Measurements from ENCODE around the gene CCNI.

GRCh38 chr4:76997532-76997931 is 78.3 kb downstream of the CCNI start:
- TF ChIP-seq, protein P1, sequence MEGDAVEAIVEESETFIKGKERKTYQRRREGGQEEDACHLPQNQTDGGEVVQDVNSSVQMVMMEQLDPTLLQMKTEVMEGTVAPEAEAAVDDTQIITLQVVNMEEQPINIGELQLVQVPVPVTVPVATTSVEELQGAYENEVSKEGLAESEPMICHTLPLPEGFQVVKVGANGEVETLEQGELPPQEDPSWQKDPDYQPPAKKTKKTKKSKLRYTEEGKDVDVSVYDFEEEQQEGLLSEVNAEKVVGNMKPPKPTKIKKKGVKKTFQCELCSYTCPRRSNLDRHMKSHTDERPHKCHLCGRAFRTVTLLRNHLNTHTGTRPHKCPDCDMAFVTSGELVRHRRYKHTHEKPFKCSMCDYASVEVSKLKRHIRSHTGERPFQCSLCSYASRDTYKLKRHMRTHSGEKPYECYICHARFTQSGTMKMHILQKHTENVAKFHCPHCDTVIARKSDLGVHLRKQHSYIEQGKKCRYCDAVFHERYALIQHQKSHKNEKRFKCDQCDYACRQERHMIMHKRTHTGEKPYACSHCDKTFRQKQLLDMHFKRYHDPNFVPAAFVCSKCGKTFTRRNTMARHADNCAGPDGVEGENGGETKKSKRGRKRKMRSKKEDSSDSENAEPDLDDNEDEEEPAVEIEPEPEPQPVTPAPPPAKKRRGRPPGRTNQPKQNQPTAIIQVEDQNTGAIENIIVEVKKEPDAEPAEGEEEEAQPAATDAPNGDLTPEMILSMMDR (conservative IDR thresholded peaks at IDR 0.05): no peak
- TF ChIP-seq ZFX (IDR thresholded peaks at IDR 0.05): no peak
